CD1c-positive myeloid dendritic cell (primary cell): ENCODE measurements around the gene RBM7.

Experiments used
- DNase-seq: peaks from one replicate; pipeline ENCODE4 v3.0.0-alpha.2; 2016; ENCODE audit errors: extremely low spot score

RBM7 gene, protein sequence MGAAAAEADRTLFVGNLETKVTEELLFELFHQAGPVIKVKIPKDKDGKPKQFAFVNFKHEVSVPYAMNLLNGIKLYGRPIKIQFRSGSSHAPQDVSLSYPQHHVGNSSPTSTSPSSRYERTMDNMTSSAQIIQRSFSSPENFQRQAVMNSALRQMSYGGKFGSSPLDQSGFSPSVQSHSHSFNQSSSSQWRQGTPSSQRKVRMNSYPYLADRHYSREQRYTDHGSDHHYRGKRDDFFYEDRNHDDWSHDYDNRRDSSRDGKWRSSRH

GRCh38 chr11:114400216-114400914 lies at the start of gene RBM7, which contains the start of gene C11orf71:
Gene RBM7, plus strand, starts transcription at chr11:114400666. Its CDS starts 6 bp downstream, at chr11:114400672.
Gene C11orf71, minus strand, starts transcription at chr11:114400511. Its CDS starts 180 bp downstream, at chr11:114400331.
- peak; percentile 100 for DNase-seq

GRCh38 chr11:114353443-114353842 lies 47.0 kb upstream of the RBM7 start:
- no peak for DNase-seq

DNA sequence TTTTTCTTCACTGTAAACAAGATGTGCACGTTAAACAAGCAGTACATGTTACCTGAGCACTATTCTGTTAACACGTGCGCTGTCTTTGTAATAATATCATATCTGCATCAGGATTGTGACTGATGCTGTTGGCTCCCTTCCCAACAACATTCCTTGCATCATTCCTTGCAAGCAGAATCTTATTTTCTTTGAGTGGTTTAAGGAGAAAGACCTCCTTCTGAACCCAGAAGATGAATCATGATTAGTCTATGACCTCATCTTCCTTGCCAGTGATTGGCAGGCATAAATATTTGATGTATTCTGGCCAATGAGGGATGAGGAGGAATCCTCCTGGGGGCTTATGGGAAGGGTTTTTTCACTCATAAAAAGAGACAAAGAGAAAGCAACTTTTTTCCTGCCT lies 46.4 kb upstream of the RBM7 start:
- DNase-seq, result no peak

DNA sequence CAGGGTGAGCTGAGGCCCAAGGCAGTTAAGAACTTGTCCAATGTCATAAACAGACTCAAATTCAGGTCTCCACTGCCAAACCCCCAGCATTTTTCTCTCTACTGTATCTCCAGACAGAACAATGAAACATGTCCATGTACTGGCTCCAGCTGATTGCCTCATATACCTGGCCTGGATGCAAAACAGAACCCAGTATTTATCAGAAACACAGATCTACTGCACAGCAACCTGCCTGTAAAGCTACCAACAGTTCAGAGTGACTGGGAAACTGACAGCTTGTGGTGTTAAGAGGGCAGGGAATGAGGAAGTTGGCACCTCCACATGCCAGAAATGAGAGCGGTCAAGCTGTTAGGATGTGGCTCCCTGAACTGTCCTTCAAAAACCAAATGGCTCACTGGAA lies 41.8 kb upstream of the RBM7 start:
- DNase-seq, result no peak

DNA sequence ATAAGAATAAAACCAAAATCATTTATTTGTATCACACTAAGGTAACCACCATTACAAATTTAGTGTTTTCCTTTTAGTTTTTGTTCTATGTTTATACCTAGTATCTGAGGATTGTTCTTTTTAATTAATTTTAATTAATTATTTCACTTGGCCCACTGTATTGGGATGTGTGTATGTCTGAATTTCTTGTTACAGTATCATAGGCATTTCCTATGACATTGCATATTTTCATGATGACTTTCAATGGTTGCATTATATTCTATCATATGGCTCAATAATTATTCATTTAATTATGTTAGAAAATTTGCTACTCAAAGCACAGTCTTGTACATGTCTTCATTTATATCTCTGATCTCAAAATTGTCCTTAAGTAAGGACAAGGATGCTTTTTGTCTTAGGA lies 41.1 kb upstream of the RBM7 start:
- DNase-seq, result no peak

DNA sequence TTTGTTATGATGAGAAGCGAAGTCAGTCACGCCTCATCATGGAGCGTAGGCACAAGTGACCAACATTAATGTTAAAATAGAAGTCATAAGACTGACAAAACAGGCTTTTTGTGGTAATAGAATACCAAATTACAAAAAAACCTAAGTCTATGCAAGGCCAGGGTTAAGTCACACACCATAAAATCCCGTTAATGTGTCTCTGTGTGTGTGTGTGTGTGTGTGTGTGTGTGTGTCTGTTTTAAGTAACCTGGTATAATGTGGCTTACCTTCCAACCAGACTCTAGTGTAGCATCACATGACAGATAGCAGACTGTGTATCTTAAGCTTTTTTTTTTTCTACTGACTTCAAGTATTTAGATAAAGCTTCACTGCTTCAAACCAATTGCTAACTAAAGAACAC lies 38.1 kb upstream of the RBM7 start:
- DNase-seq, result no peak

- DNase-seq, result no peak
Observed at GRCh38 chr11:114362958-114363357, 37.5 kb upstream of the RBM7 start.

- DNase-seq, result no peak
Observed at GRCh38 chr11:114366331-114367243, 33.9 kb upstream of the RBM7 start.

DNA sequence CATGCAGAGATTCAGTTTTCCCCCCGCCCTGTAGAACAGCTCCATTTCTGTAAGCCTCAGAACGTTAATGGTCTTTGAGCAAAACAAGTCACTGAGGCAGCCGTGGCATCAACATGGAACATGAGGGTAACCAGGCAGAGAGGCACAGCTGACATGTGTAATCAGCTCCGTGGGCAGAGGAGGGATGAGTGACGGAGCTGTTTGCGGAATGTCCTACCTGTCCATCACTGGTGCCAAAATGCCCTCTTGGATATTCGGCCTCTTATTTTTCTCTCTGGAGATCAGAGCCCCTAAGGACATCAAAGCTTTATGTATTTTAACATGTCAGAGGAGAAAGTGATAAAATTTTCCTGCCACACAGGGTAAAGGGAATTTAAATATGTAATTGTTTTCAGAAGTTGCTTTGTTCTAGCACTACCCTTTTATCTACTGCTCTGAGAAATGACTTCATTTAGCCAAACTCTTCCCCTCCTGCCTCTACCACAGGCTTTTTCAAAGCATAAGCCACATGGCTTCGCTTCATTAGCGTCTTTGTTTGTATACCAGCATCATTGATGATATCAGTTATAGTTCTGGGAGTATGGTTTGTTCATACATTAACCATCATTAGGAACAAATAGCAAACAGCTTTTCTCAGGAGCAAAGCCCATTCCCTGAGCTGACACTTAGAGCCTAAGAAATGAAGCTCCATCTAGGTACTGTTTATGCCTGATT lies 33.1 kb upstream of the RBM7 start:
- no peak for DNase-seq

DNA sequence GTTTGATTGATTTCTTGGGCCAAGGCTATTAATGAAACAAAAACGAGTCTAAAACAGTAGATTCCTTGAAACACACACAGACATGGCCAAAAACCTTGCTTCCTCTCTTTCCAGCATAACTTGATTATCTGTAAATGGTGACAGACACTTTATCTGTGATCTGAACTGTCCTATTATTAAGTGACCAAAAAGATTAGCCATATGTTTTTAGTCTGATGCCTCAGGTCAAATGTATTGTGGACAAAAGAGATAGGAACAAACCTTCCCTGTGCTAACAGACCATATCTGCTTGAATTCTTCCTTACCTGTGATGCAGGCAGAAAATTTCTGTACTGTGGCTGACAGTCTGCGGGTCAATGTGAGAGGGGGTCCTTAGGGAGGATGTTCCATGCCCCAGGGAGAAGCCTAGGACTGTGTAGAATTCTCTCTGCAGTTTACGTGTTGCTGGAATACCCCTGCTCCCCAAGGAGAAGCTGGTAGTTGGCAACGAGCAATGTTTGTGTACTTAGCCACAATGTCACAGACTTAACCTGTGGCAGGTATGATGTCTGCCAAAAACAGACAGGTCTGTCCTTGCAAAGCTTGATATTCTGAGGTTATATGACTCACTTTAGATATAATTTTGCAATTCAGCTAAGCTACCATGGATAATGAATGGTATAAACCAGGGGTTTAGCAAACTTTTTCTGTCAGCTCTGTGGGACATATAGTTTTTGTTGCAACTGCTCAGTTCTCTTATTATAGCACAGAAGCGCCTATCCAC lies 31.4 kb upstream of the RBM7 start:
- DNase-seq, result no peak

DNA sequence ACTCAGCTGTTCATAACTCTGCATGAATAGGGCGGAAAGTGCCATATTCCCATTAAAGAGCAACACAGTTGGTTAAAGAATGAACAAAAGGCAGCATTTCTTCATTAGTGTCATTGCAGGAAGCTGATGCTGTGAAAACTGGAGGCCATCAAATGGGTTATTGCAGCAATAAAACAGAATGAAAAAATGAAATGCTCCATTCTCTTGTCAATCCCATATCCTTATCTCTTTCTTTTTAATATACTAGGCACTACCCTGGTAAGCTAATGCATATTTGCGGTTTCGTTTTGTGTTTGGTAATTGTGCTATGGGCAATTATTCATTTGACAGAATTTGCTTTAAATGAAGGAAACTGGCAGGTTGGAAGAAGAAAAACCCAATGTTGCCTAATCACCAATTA lies 25.4 kb upstream of the RBM7 start:
- DNase-seq, result no peak

- no peak for DNase-seq
Observed at GRCh38 chr11:114377612-114378267, 22.7 kb upstream of the RBM7 start.

GRCh38 chr11:114379394-114380069 lies 20.9 kb upstream of the RBM7 start:
- DNase-seq, result no peak

DNA sequence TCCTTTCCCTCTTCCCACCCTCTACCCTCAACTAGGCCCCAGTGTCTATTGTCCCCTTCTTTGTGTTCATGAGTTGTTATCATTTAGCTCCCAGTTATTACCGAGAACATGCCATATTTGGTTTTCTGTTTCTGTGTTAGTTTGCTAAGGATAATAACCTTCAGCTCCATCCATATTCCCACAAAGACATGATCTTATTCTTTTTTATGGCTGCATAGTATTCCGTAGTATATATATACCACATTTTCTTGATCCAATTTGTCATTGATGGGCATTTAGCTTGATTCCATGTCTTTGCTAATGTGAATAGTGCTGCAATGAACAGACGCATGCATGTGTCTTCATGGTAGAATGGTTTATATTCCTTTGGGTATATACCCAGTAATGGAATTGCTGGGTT lies 18.0 kb upstream of the RBM7 start:
- no peak for DNase-seq

DNA sequence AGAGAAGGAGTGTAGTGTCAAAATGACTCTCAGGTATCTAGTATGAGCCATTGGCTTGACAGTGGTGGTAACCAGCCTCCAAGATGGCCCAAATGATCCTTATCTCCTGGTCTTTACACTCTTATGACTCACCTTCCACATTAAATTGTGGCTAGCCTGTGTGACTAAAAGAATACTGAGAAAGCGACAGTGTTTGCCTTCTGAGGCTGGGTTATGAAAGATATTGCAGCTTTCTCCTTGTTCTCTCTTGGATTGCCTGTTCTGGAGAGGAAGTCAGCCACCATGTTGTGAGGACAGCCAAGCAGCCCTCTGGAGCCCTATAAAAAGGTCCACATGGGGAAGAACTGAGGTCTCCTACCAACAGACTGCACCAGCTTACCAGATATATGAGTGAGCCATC lies 16.0 kb upstream of the RBM7 start:
- no peak for DNase-seq

DNA sequence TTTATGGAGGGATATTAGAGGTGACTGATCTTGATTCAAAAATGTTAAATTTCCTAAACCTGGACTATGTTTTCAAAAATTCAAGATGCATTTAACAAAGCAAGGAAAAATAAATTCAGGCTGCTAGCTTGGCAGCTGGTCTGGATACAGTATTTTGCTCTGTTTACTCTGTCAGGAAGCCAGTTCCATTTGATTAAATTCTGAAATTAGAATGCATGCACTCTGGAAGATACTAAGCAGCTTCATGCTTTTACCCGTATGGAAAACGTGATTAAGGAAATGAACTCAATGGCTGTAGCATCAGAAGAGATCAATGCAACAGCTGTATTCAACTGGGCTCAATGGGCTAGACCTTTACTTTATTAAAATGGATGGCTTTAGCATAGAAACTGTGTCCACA lies 14.3 kb upstream of the RBM7 start:
- no peak for DNase-seq

GRCh38 chr11:114386545-114386944 lies 13.9 kb upstream of the RBM7 start:
- DNase-seq, result no peak

DNA sequence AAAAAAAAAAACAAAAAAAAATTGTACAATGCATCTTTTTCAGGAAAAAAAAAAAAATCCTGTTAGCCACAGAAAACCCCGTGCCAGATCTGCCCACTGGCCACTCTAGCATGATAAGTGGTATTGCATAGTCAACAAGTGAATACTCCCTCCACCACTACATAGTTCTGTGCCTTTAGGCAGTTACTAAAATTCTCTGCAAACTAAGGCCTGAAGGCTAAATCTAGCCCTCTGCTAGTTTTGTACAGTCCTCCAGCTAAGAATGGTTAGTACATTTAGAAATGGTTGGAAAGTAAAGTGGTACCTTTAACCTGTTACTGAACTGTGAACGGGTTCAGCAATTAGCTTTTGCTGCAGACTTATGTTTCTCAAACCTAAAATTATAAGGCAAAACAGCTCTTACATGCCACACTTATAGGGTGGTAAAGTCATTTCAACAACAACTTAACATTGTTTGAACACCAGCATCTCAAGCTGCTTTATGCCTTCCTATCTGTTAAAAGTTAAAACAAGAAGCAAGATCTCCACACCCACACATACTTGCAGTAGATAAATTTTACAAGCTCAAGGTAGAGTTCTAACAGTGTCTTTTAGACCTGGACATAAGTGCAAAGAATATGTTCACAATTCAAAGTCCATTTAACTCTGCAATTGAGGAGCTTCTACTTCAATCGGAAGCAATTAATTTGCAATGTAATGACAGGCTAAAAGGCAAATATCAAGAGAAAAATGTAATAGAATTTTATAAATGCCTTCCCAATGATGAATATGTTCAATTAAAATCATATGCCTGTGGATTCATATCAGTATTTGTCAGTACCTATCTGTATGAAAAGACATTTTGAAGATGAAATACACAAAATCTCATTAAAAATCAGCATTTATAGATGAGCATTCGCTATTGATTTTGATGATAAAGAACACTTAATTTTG lies 7.5 kb upstream of the RBM7 start:
- DNase-seq, result no peak

- DNase-seq, result no peak
Observed at GRCh38 chr11:114395736-114396135, 4.7 kb upstream of the RBM7 start.
